GM12801 (cell line): ENCODE results near the gene GRK5.

Source experiments
- TF ChIP-seq, protein P1 (sequence below): IDR thresholded peaks from one replicate; pipeline ENCODE4 v1.5.1; 2011; ENCODE audit warnings: control low read depth; ENCODE audit not compliant: insufficient read length; ENCODE audit errors: extremely low read depth

GRK5 gene

DNA sequence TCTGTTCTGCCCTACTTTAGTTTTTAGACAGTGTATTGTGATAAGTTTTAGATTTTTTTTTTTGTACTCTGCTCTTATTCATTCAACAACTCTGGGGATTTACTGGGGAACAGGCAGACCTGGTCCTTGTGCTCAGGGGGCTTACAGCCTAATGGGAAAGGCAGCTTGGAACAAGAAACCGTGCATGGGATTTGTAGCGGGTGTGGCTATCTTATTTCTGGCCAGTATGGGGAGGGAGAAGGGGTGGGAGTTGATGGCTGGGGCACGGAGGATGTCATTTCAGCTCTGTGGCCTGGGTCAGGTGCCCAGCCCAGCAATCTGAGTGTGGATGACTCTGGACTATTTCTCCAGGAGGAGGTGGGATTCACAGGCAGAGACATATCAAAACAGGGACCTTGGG lies 47.0 kb downstream of the GRK5 start:
- TF ChIP-seq, protein P1, sequence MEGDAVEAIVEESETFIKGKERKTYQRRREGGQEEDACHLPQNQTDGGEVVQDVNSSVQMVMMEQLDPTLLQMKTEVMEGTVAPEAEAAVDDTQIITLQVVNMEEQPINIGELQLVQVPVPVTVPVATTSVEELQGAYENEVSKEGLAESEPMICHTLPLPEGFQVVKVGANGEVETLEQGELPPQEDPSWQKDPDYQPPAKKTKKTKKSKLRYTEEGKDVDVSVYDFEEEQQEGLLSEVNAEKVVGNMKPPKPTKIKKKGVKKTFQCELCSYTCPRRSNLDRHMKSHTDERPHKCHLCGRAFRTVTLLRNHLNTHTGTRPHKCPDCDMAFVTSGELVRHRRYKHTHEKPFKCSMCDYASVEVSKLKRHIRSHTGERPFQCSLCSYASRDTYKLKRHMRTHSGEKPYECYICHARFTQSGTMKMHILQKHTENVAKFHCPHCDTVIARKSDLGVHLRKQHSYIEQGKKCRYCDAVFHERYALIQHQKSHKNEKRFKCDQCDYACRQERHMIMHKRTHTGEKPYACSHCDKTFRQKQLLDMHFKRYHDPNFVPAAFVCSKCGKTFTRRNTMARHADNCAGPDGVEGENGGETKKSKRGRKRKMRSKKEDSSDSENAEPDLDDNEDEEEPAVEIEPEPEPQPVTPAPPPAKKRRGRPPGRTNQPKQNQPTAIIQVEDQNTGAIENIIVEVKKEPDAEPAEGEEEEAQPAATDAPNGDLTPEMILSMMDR = no peak

DNA sequence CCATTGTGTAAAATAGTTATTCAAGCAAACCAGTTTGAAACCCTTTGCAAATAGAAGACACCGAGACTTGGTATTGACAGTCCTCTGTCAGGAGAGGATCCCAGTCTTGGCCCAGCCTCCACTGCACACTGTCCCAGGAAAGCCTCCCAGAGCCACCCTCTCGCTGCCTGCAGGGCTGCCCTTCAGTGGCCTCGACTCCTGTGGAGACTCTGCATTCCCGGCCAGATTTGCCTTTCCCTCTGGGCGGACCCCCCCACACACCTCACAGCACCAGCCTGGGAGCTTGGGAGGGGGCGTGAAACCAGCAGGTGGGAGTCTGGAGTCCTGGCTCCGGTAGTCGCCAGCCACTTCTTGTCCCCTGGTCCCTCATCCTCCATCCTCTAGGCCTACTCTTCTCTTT lies 48.7 kb downstream of the GRK5 start:
- TF ChIP-seq, protein P1 = no peak

- TF ChIP-seq, protein P1 = no peak
Measured at GRCh38 chr10:119256897-119257296, 49.5 kb downstream of the GRK5 start.

GRCh38 chr10:119257899-119258419 lies 50.6 kb downstream of the GRK5 start:
- TF ChIP-seq, protein P1 = no peak

DNA sequence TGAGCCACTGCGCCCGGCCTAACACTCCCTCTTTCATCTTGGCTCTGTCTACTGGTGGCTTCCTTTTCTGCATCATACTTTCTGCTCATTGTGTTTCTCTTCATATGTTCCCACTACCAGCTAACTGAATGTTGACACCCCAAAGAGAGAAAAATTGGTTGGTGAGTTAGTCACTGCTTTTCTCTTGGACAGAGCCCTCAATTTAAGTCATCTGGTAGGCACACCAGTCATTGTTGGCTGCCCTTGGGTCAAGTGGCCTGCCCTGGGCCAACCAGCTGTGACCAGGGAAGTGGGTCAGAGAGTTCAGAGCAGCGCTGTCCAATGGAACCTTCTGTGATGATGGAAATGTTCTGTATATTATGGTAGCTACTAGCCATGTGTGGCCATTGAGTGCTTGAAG lies 52.0 kb downstream of the GRK5 start:
- TF ChIP-seq, protein P1 = no peak

DNA sequence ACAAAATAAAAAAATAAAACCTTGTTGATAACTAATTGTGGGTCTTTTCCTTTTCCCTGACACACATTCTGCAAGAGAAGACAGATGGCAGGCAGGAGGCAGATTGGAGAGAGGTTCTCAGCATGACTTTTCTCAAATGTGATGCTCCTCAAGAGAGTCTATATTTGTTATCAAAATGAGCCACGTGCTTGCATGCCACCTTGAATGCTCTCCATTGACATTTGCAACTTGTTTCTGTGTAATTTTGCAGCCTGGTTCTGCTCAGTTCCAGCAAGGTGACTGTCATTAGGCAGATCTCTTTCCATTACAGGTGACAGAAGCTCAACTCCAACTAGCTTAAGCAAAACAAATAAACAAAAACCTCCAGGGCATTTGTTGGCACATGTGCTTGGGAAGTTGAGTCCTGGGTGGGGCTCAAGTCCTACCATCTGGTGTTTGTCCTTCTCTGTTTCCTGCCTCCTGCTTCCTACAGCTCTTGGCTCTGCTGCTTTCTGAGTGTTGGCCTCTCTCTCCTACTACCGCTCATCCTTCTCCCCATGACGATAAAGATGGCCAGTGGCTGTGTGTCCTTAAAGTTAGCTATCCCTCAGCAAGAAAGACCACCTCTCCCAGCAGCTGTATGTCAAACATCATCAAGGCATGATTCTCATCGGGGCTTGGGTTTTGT lies 56.7 kb downstream of the GRK5 start:
- TF ChIP-seq, protein P1 = no peak

GRCh38 chr10:119265691-119266090 lies 58.3 kb downstream of the GRK5 start:
- TF ChIP-seq, protein P1 = no peak

DNA sequence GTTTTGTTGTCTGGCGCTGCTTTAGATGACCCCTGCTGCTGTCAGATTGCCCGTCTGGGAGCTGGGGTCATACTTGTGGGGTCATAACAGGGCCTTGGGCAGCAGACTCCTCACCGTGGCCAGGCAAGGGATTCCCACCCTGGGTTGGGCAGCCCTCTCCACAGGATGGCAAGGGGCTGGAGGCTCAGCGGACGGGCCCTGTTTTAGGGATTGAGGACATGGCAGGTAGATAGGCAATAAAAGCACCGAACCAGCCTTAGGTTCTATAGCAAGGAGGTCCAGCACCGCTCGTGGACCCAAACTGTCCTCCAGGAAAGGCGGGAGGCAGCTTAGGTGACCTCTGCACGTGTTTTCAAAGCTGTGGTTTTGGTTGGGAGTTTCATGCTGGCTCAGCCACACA lies 60.0 kb downstream of the GRK5 start:
- TF ChIP-seq, protein P1 = no peak
